ENCODE measurements around the gene STPG2.

The STPG2 gene

GRCh38 chr4:97774347-97774989 is 368.8 kb downstream of the STPG2 start:
- Histone ChIP-seq H3K27me3 (ENCODE audit: insufficient read depth, poor library complexity, severe bottlenecking) (no peaks in the 10 kb centered on the region), H3K9me3 (ENCODE audit: severe bottlenecking) (no peaks in the 10 kb centered on the region), H3K27ac (ENCODE audit: poor library complexity, severe bottlenecking) (no peak overlapping the region), H3K4me3 (ENCODE audit: severe bottlenecking) (no peak overlapping the region), H3K4me1 (ENCODE audit: insufficient read depth, poor library complexity, severe bottlenecking) (no peaks in the 10 kb centered on the region), H3K36me3 (ENCODE audit: low read depth) (no peaks in the 10 kb centered on the region)
- no peak for ATAC-seq (ENCODE audit: low read depth)
- DNase-seq (ENCODE audit: low spot score) = no peak
- TF ChIP-seq CTCF (IDR thresholded peaks at IDR 0.05; ENCODE audit: poor library complexity, severe bottlenecking) = no peak

- no peaks in the 10 kb centered on the region for H3K9me3 ChIP-seq (ENCODE audit: severe bottlenecking)
- no peak for TF ChIP-seq CTCF (IDR thresholded peaks at IDR 0.05; ENCODE audit: poor library complexity, severe bottlenecking)
- H3K4me1 ChIP-seq (ENCODE audit: insufficient read depth, poor library complexity, severe bottlenecking) = no peaks in the 10 kb centered on the region
- no peak overlapping the region for H3K4me3 ChIP-seq (ENCODE audit: severe bottlenecking)
- no peak for ATAC-seq (ENCODE audit: low read depth)
- no peaks in the 10 kb centered on the region for H3K36me3 ChIP-seq (ENCODE audit: low read depth)
- no peak for DNase-seq (ENCODE audit: low spot score)
- H3K27ac ChIP-seq (ENCODE audit: poor library complexity, severe bottlenecking) = no peak overlapping the region
- H3K27me3 ChIP-seq (ENCODE audit: insufficient read depth, poor library complexity, severe bottlenecking) = no peaks in the 10 kb centered on the region
These were observed 373.1 kb downstream of the STPG2 start for GRCh38 chr4:97770222-97770621.

- no peaks in the 10 kb centered on the region for H3K36me3 ChIP-seq (ENCODE audit: low read depth)
- no peak for TF ChIP-seq CTCF (IDR thresholded peaks at IDR 0.05; ENCODE audit: poor library complexity, severe bottlenecking)
- no peak overlapping the region for H3K4me3 ChIP-seq (ENCODE audit: severe bottlenecking)
- no peak for ATAC-seq (ENCODE audit: low read depth)
- no peaks in the 10 kb centered on the region for H3K9me3 ChIP-seq (ENCODE audit: severe bottlenecking)
- no peaks in the 10 kb centered on the region for H3K27me3 ChIP-seq (ENCODE audit: insufficient read depth, poor library complexity, severe bottlenecking)
- no peaks in the 10 kb centered on the region for H3K4me1 ChIP-seq (ENCODE audit: insufficient read depth, poor library complexity, severe bottlenecking)
- H3K27ac ChIP-seq (ENCODE audit: poor library complexity, severe bottlenecking) = no peak overlapping the region
- no peak for DNase-seq (ENCODE audit: low spot score)
These were observed 381.2 kb downstream of the STPG2 start for GRCh38 chr4:97762115-97762512.

- Histone ChIP-seq H3K4me1 (ENCODE audit: insufficient read depth, poor library complexity, severe bottlenecking) (no peaks in the 10 kb centered on the region), H3K36me3 (ENCODE audit: low read depth) (no peaks in the 10 kb centered on the region), H3K27me3 (ENCODE audit: insufficient read depth, poor library complexity, severe bottlenecking) (no peaks in the 10 kb centered on the region), H3K9me3 (ENCODE audit: severe bottlenecking) (no peaks in the 10 kb centered on the region), H3K27ac (ENCODE audit: poor library complexity, severe bottlenecking) (no peak overlapping the region), H3K4me3 (ENCODE audit: severe bottlenecking) (no peak overlapping the region)
- no peak for ATAC-seq (ENCODE audit: low read depth)
- TF ChIP-seq CTCF (IDR thresholded peaks at IDR 0.05; ENCODE audit: poor library complexity, severe bottlenecking) = no peak
- DNase-seq (ENCODE audit: low spot score) = no peak
These were observed 381.7 kb downstream of the STPG2 start for GRCh38 chr4:97761445-97762114.

- no peak for DNase-seq (ENCODE audit: low spot score)
- Histone ChIP-seq H3K27me3 (ENCODE audit: insufficient read depth, poor library complexity, severe bottlenecking) (no peaks in the 10 kb centered on the region), H3K36me3 (ENCODE audit: low read depth) (no peaks in the 10 kb centered on the region), H3K4me1 (ENCODE audit: insufficient read depth, poor library complexity, severe bottlenecking) (no peaks in the 10 kb centered on the region), H3K27ac (ENCODE audit: poor library complexity, severe bottlenecking) (no peak overlapping the region), H3K4me3 (ENCODE audit: severe bottlenecking) (no peak overlapping the region), H3K9me3 (ENCODE audit: severe bottlenecking) (no peaks in the 10 kb centered on the region)
- ATAC-seq (ENCODE audit: low read depth) = no peak
- no peak for TF ChIP-seq CTCF (IDR thresholded peaks at IDR 0.05; ENCODE audit: poor library complexity, severe bottlenecking)
These were observed 383.5 kb downstream of the STPG2 start for GRCh38 chr4:97759785-97760184.

Measured in RWPE2 (cell line).